Testis (tissue), 2 donors: ENCODE measurements around the gene COA6.

ENCODE experiments used
- CTCF ChIP-seq, 3 experiments: fragments of 450-650 bp in 2 of 3; fragments of 200-600 bp in 1 of 3; sonication (generic) in 1 of 3; IDR thresholded peaks; one replicate each; pipeline ENCODE4 v1.5.1; 2016 to 2019; ENCODE audit warnings: antibody characterized with exemption in 3 of 3, mild to moderate bottlenecking in 2 of 3, moderate library complexity in 1 of 3
- POLR2A ChIP-seq: fragments of 450-650 bp; IDR thresholded peaks from one replicate; pipeline ENCODE4 v1.6.1; 2017; ENCODE audit warnings: antibody characterized with exemption, mild to moderate bottlenecking, moderate library complexity

DNA sequence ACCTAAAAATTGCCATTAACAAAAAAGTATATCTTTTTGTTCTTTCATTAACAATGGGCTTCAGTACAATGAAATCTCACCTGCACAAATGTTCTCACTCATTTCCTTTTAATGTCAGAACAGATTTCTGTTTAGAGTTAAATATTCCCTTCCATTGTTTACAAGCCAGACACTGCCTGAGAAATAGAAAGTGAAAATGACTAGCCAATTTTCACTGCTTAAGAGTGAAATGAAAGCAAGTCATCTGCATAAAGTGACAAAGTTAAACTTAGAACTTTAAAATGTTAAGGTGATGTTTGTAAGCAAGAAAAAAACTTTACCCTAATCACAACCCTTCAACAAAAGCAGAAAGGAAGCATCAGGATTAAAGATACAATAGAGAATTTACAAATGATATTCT is 27.5 kb downstream of the COA6 start:
- no peak for TF ChIP-seq CTCF (IDR thresholded peaks at IDR 0.05)
- TF ChIP-seq POLR2A = no peak
